Glomerular visceral epithelial cell (primary cell): ENCODE results near the gene RNF38.
"Not testable (repeated sequence)": the region's sequence is repeated elsewhere in the genome, so short reads cannot be mapped to it uniquely, and the experiment has no call there.

Source experiments
- DNase-seq: peaks from one replicate; pipeline ENCODE4 v3.0.0-alpha.2; 2016; ENCODE audit errors: extremely low spot score

RNF38 gene

DNA sequence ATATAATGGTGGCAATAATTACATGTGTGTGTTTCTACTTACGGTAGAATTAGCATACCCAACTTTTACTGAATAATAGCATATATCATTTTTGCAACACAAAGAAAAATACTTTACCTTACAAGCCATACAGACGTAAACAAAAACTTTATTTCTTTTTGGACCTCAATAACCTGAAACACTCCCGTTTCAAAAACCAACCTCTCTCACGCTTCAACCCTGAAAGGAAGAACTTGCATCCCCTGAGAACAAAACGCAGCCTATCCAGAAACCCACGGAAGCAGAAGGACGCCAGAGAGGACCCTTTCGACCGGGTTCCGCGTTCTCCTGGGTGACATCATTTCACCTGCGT is at the start of gene RNF38:
RNF38 (minus strand) TSS at position 290 of the 352 bp plus-strand sequence; CDS start at position 129, 161 bp downstream.
- no peak for DNase-seq

DNA sequence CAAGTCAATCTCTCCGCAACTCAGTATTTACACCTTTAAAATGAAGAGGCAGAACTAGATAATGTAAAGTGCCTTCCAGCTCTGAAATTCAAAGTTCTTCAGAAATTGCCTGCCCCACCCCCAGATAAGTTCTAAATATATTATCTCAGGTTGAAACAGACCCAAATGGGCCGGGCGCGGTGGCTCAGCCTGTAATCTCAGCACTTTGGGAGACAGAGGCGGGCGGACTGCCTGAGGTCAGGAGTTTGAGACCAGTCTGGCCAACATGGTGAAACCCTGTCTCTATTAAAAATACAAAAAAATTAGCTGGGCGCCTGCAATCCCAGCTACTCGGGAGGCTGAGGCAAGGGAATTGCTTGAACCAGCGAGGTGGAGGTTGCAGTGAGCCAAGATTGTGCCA is 48.5 kb upstream of the RNF38 start:
- not testable (repeated sequence) for DNase-seq

DNA sequence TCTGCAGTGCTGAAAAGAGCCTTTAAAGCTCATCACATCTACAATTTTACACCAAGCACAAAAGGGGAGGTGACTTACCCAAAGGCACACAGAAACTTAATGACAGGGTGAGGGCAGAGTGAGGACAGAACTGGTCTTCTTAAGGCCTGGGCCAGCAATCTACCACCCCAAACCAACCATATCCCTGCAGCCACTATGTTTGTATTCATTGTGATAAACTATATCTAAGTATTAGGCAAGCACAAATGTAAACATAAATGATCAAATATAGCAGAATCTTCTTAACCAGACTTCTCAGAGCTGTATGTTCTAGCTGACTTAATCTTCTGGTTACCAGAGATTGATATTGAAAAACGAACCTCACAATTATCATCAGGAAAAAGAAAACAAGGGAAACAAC is 47.9 kb upstream of the RNF38 start:
- no peak for DNase-seq

DNA sequence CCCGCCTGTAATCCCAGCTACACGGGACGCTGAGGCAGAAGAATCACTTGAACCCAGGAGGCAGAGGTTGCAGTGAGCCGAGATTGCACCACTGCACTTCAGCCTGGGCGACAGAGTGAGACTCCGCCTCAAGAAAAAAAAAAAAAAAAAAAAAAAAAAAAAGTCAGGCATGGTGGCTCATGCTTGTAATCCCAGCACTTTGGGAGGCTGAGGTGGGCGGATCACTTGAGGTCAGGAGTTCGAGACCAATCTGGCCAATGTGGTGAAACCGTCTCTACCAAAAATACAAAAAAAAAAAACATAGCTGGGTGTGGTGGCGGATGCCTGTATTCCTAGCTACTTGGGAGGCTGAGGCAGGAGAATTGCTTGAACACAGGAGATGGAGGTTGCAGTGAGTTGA is 46.6 kb upstream of the RNF38 start:
- DNase-seq: not testable (repeated sequence)

DNA sequence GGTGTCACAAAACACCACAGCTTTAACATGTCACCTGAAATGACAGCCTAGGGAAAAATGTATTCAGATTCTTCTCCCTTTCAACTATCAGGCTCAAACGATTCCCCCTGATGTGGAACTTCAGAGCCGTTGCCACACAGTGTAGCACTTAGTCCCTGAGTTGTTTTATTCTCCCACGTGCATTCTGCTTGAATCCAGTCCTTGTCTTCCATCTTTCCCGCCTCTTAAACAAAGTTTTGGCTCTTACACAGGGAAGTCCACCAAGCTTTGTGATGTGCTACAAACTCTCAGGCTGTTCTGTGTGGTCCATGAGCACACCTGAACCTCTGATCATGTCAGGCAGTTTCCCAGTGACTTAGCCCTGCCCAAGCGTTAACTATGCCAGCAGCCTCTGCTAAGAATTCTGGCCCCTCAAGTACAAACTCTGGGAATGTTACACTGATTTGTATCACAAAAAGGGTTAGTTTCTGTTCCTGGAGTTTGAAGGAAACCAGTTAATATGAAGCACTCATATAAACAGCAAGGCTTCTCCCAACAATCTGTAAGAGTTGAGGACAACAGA is 45.8 kb upstream of the RNF38 start:
- DNase-seq: no peak

DNA sequence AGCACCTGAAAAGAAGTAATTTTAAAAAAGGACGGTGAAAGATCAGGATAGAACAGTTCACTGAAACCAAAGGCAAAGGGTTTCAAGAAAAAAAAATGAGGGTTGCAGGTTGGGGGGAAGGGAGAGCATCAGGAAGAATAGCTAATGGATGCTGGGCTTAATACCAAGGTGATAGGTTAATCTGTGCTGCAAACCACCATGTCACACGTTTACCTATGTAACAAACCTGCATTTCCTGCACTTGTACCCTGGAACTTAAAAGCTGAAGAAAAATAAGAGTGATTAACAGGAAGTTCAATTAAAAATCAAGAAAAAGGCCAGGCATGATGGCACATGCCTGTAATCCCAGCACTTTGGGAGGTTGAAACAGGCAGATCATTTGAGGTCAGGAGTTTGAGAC is 44.1 kb upstream of the RNF38 start:
- DNase-seq: no peak

DNA sequence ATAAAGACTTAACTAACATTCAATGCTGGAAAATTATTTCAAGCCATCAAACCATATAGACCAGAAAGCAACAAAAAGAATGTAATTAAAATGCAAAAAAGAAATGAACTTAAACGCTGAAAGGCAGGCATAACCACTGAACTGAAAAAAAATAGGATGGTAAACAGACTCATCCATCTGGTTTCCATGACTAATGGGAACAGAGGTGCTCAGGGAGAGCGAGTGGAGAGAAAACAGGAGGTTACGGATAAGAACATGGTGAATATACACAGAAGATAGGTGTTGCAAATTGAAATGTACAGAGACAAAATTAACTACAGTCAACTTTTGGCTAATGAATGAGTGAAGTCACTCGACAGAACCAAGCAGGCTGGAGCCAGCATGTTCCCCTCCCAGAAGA is 43.5 kb upstream of the RNF38 start:
- no peak for DNase-seq

DNA sequence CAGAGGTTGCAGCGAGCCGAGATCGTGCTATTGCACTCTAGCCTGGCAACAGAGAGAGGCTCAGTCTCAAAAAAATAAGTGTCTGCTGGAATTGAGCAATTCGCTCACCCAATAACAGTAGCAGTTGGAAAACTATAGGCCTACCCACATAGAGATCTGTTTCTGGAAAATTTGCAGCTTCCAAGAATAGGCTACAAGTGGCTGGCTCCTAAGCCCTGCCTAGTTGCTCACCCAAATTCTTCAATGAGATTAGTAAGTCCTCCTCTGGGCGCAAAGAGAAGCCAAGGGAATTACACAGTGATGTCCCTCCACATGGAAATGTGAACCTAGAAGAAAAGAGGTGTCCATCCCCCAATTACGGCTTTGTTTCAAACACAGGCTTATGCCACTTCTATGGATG is 42.6 kb upstream of the RNF38 start:
- no peak for DNase-seq

DNA sequence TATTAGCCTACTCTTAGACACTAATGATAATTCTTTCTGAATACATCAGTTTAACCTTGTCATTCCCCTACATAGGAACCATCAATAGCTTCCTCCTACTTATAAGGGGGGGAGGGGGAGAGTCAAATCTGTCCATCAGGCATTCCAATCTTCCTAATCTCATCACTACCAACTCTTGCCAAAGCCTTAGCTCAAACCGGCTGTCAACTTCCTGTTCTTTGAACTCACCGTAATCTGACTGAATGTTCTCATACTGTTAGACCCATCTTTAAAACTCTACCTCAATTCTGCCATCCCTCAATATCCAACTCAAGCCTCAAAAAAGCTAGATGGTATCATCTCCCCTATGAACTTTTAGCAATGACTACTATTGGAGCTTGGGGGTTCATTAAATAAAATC is 41.9 kb upstream of the RNF38 start:
- DNase-seq: no peak

DNA sequence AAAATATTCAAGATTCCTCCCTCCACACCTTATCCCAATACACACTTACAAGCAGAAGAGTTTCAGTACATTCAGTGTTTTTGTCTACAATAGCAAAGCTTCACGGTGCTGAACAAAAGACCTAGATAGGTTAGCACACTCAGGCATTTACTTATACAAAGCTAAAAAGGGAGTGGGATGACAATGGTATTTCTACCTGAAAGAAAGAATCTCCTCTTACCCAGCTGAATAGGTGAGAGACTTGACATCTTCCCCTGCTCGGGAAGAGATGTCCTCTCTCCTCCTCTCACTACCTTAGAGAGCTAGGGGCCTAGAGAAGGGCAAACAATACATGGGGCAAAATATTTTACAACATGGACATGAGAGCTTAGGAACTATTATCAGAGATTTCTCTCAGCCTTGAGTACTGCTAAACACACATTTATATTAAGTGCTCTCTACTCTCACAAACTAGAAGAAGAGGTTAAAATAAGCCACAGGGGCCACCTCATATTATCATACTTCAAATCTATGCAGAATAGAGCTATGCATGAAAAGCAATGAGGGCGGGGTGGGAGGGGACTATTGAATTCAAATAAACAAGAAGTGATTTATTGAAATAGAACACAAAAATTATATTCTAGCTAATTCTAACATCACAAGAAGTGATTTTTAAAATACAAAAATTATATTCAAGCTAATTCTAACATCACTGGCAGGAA is 38.6 kb upstream of the RNF38 start:
- DNase-seq: no peak

DNA sequence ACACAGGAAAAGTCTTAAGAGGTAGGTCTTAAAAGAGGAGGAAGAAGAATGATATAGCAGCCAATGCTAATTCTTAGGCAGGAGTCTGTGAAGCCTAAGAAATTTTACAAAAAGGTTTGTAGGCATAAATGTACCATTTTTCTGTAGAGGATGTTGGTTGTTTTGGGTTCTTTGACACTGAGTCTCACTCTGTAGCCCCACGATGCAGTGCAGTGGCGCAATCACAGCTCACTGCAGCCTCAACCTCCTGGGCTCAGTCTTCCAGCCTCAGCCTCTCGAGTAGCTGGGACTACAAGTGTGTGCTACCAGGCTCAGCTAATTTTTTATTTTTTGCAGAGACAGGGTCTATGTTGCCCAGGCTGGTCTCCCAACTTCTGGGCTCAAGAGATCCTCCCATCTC is 37.7 kb upstream of the RNF38 start:
- no peak for DNase-seq

DNA sequence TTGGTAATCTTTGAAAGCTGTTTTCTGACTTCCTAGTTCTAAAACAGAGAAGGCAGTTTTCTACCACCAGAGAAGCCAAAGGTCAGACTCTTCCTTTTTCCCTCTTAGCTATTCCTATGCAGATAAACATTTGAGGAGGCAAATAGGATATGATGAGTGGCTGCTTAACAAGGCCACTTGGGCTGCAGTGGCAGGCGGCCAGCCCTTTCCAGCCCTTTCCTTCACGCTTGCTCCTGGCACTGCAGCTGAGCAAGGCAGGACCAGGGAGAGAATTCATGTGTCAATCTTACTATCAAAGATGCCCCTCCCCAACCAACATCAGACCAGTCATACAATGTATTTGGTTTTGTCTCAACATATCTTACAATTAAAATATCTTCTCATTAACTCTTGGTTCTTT is 36.8 kb upstream of the RNF38 start:
- no peak for DNase-seq

DNA sequence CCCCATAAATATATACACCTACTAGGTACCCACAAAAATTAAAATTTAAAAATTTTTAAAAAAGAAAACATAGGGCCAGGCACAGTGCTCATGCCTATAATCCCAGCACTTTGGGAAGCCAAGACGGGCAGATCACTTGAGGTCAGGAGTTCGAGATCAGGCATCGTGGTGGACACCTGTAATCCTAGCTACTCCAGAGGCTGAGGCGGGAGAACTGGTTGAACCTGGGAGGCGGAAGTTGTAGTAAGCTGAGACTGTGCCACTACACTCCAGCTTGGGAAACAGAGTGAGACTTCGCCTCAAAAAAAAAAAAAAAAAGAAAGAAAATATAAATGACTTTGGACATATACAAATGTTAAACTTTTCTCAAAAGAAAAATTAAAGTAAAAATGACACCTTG is 33.3 kb upstream of the RNF38 start:
- no peak for DNase-seq

DNA sequence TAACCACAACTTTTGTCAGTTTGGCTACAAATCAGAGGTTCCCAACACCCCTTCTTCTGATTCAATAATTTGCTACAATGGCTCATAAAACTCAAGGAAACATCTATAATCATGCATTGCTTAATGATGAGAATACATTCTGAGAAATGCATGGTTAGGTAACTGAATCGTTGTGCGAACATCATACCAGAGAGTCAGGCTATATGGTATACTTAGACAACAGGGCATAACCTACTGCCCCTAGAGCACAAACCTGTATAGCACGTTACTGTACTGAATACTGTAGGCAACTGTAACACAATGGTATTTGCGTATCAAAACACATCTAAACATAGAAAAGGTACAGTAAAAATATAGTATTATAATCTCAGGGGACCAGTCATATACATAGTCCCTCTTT is 31.0 kb upstream of the RNF38 start:
- DNase-seq: no peak

DNA sequence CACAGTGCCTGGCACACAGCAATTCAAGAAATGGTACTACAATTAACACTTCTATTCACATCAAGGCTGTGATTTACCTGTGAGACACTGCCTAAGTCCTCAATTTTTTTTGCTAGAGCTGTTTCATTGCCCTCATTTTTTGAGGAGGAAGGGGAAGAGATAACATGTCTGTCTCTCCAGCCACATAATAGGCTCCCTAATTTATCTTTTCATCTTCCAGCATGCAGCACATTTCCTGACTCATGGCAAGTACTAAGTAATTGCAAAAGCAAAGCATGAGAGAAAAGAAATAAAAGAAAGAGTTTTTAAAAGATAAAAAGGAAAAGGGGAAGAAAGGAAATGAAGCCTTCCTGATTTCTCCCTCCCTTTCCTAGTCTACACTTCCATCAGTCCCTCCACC is 26.9 kb upstream of the RNF38 start:
- no peak for DNase-seq

DNA sequence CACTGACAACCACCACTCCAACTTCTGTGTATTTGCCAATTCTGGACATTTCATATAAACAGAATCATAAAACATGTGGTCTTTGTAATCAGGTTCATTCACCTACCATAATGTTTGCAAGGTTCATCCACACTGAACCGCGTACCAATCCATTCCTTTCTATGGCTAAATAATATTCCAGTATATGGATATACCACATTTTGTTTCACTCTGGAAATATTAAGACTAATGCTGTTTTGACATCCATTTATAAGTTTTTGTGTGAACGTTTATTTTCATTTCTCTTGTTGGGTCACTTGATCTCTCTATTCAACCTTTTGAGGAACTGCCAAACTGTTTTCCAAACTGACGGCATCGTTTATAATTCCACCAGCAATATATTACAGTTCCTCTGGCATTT is 26.3 kb upstream of the RNF38 start:
- no peak for DNase-seq

DNA sequence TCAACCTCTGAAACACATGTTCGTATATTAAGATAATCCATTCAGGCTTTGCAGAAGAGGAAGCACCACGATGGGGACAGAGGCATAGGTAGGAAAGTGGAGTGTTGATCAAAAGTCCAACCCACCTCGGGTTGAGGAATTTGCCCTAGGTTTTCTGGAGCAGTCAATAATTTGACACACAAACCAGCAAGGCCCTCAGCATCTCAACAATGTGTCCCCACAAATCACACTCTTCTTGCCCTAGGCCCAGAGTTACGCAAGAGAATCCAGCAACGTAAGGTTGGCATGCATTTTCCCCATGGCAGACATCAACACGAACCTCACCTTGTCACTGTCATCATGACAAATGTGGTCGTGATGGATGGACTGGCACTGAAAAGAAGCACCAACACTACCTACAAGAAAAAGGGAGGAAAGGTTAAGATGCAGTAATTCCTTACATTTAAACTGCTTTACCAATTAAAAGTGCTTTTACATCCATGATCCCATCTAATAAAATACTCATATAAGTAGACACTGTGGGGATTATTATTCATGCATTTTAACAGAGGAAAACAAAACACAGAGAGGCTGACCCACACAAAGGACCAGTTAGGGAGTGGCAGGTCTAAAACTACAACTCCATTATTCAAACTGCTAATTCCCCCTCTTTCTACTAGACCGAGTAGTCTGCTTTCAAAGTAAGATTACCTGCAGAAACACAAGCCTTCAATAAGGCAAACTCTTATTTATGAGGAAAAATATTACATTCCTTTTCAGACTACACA is 24.4 kb upstream of the RNF38 start:
- no peak for DNase-seq

DNA sequence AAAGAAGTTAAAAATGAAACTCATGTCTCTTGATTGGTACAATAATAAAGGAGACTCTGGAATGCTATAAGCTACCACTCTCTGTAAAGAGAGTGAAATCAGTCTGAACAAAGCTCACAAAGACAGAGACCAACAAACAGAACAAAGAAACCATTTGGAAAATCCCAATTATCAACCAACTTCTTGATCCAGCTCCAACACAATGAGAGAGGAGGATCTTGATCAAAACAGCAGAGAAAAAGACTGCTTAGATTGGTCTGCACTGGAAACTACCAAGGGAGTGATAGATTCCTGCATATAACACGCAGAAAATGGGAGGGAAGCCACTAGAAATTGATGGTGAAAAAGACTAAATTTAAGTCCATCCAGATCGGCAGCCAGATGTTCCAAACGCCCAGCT is 23.1 kb upstream of the RNF38 start:
- no peak for DNase-seq

DNA sequence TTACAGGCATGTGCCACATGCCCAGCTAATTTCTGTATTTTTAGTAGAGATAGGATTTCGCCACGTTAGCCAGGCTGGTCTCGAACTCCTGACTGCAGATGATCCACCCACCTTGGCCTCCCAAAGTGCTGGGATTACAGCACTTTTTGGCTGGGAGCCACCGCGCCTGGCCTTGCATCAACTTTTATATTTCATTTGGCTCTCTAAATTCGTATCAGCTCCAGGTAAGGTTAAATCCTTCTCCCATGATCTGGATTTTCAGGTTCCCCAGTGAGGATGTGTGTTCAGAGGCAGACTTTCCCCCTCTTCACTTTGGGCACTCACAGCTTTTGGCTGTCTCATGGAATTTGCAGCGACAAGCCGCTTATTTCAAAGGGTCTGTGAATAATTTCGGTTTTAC is 16.8 kb upstream of the RNF38 start:
- DNase-seq: no peak

DNA sequence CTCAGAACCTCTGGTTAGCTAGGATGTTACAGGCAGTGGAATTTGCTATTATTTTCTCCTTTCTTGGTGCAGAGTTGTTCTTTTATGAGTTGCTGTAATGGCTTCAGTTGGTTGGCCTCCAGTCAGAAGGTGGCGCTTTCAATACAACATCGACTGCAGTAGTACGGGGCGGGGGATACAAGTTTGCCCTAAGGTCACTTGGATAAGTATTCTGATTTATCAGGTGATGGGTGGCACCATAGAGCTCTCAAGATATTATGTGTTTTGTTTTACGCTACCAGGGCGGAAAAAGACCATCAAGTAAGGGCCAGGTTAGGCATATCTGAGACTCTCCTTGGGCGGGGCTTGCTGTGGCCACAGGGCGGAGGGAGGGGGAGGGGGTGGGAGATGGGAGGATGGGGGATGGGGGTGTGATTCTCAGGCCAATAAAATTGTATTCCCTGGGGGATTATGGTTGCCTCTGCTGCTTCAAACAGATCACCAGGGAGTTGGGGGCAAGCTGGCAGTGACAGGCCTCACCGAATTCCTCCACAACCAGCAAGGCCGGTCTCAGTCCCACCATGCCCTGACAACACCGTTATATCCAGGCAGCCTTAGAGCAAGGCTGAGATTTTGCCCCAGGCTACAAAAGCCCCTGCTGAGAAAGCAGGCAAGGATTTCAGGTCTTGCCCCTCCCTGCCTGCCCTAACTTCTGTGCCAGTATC is 15.9 kb upstream of the RNF38 start:
- no peak for DNase-seq

DNA sequence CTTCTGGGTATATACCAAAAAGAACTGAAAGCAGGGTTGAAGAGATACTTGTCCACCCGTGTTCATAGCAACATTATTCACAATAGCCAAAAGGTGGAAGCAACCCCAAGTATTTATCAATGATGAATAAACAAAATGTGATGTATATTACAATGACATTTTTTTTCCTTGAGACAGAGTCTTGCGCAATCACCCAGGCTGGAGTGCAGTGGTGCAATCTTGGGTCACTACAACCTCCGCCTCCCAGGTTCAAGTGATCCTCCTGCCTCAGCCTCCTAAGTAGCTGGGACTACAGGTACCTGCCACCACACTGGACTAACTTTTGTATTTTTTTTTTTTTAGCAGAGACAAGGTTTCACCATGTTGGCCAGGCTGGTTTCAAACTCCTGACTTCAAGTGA is 11.3 kb upstream of the RNF38 start:
- DNase-seq: not testable (repeated sequence)

DNA sequence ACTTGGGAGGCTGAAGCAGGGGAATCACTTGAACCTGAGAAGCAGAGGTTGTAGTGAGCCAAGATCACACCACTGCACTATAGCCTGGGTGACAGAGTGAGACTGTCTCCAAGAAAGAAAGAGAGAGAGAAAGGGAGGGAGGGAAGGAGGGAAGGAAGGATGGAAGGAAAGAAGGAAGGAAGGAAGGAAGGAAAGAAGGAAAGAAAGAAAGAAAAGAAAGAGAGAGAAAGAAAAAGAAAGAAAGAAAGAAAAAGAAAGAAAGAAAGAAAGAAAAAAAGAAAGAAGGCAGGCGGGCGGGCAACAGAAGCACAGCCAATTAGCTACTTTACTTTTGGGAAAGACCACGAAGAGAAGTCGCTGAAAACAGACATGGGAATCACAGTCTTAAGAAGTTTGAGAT is 9.0 kb upstream of the RNF38 start:
- not testable (repeated sequence) for DNase-seq
